A673 (cell line): ENCODE data around the gene PRR35.

Experiments used
- EZH2 ChIP-seq: fragments of 200-600 bp; sonication (generic); IDR thresholded peaks from 2 replicates; pipeline ENCODE4 v1.6.1; 2017; ENCODE audit warnings: borderline replicate concordance, low read depth, mild to moderate bottlenecking, mixed read lengths, antibody characterized with exemption, low read length; ENCODE audit not compliant: poor library complexity, severe bottlenecking
- TF ChIP-seq, protein P1 (sequence below): fragments of 300-800, 200-600 bp; sonication (generic); conservative IDR thresholded peaks from 2 replicates; pipeline ENCODE4 v1.5.1; 2017; ENCODE audit warnings: low read depth, mild to moderate bottlenecking, antibody characterized with exemption, low read length, moderate library complexity, mixed read lengths

- TF ChIP-seq, protein P1, sequence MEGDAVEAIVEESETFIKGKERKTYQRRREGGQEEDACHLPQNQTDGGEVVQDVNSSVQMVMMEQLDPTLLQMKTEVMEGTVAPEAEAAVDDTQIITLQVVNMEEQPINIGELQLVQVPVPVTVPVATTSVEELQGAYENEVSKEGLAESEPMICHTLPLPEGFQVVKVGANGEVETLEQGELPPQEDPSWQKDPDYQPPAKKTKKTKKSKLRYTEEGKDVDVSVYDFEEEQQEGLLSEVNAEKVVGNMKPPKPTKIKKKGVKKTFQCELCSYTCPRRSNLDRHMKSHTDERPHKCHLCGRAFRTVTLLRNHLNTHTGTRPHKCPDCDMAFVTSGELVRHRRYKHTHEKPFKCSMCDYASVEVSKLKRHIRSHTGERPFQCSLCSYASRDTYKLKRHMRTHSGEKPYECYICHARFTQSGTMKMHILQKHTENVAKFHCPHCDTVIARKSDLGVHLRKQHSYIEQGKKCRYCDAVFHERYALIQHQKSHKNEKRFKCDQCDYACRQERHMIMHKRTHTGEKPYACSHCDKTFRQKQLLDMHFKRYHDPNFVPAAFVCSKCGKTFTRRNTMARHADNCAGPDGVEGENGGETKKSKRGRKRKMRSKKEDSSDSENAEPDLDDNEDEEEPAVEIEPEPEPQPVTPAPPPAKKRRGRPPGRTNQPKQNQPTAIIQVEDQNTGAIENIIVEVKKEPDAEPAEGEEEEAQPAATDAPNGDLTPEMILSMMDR = no peak
- no peak for TF ChIP-seq EZH2
Observed at GRCh38 chr16:516301-516700, 43.9 kb upstream of the PRR35 start.
